ENCODE measurements around the gene NLRP13. TPM values are rescaled to one million over a fixed set of nuclear protein-coding genes. Genes with fewer than 3 reads are reported as not detected.
"Not testable (repeated sequence)": the region's sequence is repeated elsewhere in the genome, so short reads cannot be mapped to it uniquely, and the experiment has no call there.

NLRP13 gene
- total and polyA plus RNA-seq, 8 donors = not detected

DNA sequence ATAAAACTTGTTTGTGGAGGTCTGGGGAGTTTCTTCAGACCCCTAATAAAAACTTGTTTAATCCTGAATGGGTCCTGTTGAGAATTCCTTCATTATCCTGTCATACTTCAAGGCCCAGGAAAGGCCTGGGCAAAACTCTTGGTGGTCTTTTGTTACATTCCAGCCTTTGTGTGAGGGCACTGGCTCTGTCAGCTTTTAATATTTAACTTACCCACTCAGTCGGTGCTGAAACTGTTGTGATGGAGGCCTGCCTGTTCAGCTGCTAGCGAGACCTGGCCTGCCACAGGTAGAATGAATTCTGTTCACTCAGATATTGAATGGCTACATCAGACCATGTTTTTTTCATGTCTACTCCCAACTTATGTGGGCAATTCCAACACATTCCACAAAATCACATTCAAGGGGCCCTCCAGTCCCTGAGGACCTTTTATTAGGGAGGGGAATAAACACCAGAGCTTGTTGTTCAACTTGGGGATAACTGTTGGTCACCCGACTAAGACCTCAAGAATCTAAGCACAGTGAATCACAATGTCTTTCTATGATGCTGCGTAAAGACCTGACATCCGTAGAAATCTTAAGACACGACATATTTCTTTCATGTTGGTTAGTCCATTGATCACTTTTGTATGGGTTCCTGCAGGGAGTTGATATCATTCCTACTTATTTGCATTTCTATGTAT, 28.0 kb upstream of the NLRP13 start:
- no peak overlapping the region for H3K27ac ChIP-seq
- no peak for ATAC-seq
- no peaks in the 10 kb centered on the region for H3K27me3 ChIP-seq
- H3K9me3 ChIP-seq = no peaks in the 10 kb centered on the region
- TF ChIP-seq, protein P1, sequence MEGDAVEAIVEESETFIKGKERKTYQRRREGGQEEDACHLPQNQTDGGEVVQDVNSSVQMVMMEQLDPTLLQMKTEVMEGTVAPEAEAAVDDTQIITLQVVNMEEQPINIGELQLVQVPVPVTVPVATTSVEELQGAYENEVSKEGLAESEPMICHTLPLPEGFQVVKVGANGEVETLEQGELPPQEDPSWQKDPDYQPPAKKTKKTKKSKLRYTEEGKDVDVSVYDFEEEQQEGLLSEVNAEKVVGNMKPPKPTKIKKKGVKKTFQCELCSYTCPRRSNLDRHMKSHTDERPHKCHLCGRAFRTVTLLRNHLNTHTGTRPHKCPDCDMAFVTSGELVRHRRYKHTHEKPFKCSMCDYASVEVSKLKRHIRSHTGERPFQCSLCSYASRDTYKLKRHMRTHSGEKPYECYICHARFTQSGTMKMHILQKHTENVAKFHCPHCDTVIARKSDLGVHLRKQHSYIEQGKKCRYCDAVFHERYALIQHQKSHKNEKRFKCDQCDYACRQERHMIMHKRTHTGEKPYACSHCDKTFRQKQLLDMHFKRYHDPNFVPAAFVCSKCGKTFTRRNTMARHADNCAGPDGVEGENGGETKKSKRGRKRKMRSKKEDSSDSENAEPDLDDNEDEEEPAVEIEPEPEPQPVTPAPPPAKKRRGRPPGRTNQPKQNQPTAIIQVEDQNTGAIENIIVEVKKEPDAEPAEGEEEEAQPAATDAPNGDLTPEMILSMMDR (IDR thresholded peaks at IDR 0.05) = no peak
- H3K4me1 ChIP-seq = no peaks in the 10 kb centered on the region
- DNase-seq = no peak
- intact Hi-C loops (cut with DNase I) = no loop called here
- H3K4me3 ChIP-seq = no peak overlapping the region
- H3K36me3 ChIP-seq = no peaks in the 10 kb centered on the region

DNA sequence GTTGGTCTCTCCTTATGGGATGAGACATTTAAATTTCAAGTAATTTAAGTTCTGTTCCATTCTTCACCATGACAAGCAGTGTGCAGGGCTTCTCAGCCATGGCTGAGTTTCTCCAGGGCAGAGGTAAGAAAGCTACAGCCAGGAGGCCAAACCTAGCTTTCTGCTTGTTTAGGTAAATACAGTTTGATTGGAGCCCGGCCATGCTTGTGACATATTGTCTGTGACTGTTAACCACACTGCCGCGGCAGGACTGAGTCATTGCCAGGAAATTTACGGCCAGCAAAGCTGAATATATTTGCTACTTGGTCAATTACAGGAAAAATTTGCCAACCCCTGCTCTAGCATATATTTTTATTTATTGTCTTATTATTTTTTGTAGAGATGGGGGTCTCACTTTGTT, 26.2 kb upstream of the NLRP13 start:
- Histone ChIP-seq H3K4me3 (no peak overlapping the region), H3K36me3 (no peaks in the 10 kb centered on the region), H3K27ac (no peak overlapping the region), H3K4me1 (no peaks in the 10 kb centered on the region), H3K27me3 (no peaks in the 10 kb centered on the region), H3K9me3 (peaks cover 0 to 2% of the 10 kb centered on the region in 2 donors)
- TF ChIP-seq, protein P1 (IDR thresholded peaks at IDR 0.05) = no peak
- intact Hi-C loops (cut with DNase I) = no loop called here
- DNase-seq (no peak), ATAC-seq (no peak)

DNA sequence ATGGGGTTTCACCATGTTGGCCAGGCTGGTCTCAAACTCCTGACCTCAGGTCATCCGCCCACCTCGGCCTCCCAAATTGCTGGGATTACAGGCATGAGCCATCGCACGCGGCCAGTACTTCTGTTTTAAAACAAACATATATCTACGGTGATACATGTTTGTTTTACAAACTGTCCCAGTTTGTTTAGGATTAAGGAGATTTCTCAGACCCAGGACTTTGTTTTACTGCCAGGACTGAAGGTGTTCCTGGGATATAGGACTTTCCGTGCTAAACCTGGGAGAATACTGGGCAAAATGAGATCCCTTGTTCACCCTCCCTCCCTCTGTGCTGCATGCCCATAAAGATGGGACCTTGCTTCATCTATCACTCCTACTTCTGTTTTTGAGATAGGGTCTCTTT, 24.3 kb upstream of the NLRP13 start:
- H3K4me3 ChIP-seq = no peak overlapping the region
- DNase-seq = no peak
- no peak for ATAC-seq

DNA sequence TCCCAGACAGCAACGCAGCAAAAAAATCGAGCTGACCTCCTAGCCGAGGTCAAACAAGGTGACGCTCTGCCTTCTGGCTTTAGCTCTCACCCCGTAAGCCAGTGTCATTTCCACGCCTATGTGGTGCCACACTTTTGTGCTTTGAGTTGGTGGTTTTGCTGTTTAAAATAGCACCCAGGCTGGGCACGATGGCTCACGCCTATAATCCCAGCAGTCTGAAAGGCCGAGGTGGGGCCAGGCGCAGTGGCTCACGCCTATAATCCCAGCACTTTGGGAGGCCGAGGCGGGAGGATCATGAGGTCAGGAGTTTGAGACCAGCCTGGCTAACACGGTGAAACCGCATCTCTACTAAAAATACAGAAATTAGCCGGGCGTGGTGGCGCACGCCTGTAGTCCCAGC, 18.4 kb upstream of the NLRP13 start:
- DNase-seq; H3K4me3 ChIP-seq; H3K36me3 ChIP-seq; ATAC-seq; intact Hi-C loops (cut with DNase I); H3K27me3 ChIP-seq; H3K4me1 ChIP-seq; H3K27ac ChIP-seq: not testable (repeated sequence)
- peaks cover 0 to 26% of the 10 kb centered on the region in 2 donors for H3K9me3 ChIP-seq

More for the DNA sequence above, 24.3 kb upstream of the NLRP13 start:
- H3K4me1 ChIP-seq = no peaks in the 10 kb centered on the region
- no peak overlapping the region for H3K27ac ChIP-seq
- H3K36me3 ChIP-seq = no peaks in the 10 kb centered on the region
- H3K9me3 ChIP-seq = peaks cover 0 to 7% of the 10 kb centered on the region in 2 donors
- H3K27me3 ChIP-seq = no peaks in the 10 kb centered on the region
- intact Hi-C loops (cut with DNase I) = no loop called here
- TF ChIP-seq, protein P1 (IDR thresholded peaks at IDR 0.05) = no peak

DNA sequence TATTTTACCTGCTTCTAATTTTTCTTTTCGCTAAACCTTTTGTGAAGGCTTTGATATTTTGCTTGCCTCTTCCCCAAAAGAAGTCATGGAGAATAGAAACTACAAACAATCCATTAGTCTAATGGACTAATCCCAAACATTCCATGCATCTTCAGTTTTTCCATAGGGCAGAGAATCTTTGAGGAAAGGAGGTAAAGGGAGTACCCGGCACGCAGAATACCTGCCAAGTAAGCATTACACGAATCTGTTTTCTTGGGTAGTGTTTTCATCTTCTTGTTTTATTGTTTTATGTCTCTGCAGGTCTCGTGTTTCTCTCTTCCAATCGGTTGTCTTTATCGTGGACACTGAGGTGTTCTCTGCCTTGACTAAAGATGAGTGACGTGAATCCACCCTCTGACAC, 15.4 kb upstream of the NLRP13 start, which contains the start of gene NLRP8:
Gene NLRP8 (plus strand): TSS at position 301 of the 400 bp plus-strand sequence.
- Histone ChIP-seq H3K27ac (no peak within 1 kb of the TSS), H3K36me3 (no peaks in the 10 kb centered on the region), H3K4me1 (no peaks in the 10 kb centered on the region), H3K4me3 (no peak within 1 kb of the TSS), H3K27me3 (peaks cover 0 to 5% of the 10 kb centered on the region in 2 donors), H3K9me3 (peaks cover 0 to 19% of the 10 kb centered on the region in 2 donors)
- no peak for ATAC-seq
- TF ChIP-seq, protein P1 (IDR thresholded peaks at IDR 0.05) = no peak
- no peak for DNase-seq
- intact Hi-C loops (cut with DNase I) = no loop called here

DNA sequence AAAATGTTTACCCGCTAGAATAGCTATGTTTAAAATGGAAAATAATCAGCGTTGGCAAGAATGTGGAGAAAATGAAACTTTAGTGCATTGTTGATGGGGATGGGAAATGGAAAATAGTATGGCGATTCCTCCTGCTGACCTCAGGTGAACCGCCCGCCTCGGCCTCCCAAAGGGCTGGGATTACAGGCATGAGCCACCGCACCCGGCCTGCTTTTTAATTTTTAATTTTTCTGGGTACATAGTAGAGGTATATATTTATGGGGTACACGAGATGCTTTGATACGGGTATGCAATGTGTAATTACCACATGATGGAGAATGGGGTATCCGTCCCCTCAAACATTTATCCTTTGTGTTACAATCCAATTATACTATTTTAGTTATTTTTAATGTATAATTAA, 8.2 kb upstream of the NLRP13 start:
- Histone ChIP-seq H3K36me3 (no peaks in the 10 kb centered on the region), H3K4me3 (no peak overlapping the region), H3K27ac (no peak overlapping the region), H3K9me3 (peaks cover 0 to 12% of the 10 kb centered on the region in 2 donors), H3K27me3 (no peaks in the 10 kb centered on the region), H3K4me1 (no peaks in the 10 kb centered on the region)
- TF ChIP-seq, protein P1 (IDR thresholded peaks at IDR 0.05) = no peak
- no peak for ATAC-seq
- intact Hi-C loops (cut with DNase I) = no loop called here
- no peak for DNase-seq
